ENCODE measurements around the gene MAST3.

DNA sequence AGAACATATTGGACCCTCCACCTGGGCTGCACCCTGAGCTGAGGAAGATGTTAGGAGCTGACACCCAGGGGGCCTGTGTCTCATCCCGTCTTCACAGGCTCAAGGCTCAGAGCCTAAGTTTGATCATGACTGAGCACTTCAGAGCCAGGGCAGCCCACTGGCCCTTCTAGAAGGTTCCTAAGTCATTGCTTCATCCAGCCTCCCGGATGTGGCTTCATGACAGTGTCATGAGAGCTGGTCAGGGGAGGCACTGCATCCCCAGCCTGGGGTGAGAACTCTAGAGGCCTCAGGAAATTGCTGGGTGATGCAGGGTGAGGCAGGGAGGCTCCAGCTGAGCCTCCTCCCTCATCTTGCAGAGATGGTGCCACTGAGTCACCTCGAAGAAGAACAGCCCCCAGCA, 30.5 kb downstream of the MAST3 start:
- TF ChIP-seq, protein P1, sequence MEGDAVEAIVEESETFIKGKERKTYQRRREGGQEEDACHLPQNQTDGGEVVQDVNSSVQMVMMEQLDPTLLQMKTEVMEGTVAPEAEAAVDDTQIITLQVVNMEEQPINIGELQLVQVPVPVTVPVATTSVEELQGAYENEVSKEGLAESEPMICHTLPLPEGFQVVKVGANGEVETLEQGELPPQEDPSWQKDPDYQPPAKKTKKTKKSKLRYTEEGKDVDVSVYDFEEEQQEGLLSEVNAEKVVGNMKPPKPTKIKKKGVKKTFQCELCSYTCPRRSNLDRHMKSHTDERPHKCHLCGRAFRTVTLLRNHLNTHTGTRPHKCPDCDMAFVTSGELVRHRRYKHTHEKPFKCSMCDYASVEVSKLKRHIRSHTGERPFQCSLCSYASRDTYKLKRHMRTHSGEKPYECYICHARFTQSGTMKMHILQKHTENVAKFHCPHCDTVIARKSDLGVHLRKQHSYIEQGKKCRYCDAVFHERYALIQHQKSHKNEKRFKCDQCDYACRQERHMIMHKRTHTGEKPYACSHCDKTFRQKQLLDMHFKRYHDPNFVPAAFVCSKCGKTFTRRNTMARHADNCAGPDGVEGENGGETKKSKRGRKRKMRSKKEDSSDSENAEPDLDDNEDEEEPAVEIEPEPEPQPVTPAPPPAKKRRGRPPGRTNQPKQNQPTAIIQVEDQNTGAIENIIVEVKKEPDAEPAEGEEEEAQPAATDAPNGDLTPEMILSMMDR (IDR thresholded peaks at IDR 0.05): no peak
- TF ChIP-seq POLR2A (IDR thresholded peaks at IDR 0.05): no peak

Data from transverse colon (tissue), 3 donors.